GM23248 (cell line): ENCODE results near the gene GCH1.

Experiments used
- EZH2 ChIP-seq: fragments of 200-600 bp; sonication (generic); IDR thresholded peaks from 2 replicates; pipeline ENCODE4 v1.6.1; 2018; ENCODE audit warnings: antibody characterized with exemption, mild to moderate bottlenecking; ENCODE audit not compliant: insufficient read depth, poor library complexity, severe bottlenecking
- EZH2phosphoT487 ChIP-seq: fragments of 200-600 bp; sonication (generic); IDR thresholded peaks from 2 replicates; pipeline ENCODE4 v1.6.1; 2018; ENCODE audit warnings: antibody characterized with exemption, moderate library complexity, mild to moderate bottlenecking, low read depth; ENCODE audit not compliant: insufficient read depth

DNA sequence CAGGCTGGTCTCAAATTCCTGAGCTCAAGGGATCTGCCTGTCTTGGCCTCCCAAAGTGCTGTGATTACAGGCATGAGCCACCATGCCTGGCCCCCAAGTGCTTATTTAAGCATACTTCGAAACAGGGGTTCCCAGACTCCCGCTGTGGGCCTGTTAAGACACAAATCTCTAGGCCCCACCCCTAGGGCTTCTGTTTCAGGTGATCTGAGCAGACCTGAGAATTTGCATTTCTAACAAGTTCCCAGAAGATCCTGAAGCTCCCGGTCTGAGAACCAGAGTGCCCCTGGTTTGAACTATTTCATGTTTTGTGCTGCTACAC, 25.0 kb downstream of the GCH1 start:
- TF ChIP-seq EZH2phosphoT487 (no peak), EZH2 (no peak)
